GM04503 (cell line): ENCODE measurements around the gene SLC39A7.

Source experiments
- DNase-seq: peaks from one replicate; pipeline ENCODE4 v3.0.0-alpha.2; 2012; ENCODE audit warnings: low read depth

SLC39A7 gene

DNA sequence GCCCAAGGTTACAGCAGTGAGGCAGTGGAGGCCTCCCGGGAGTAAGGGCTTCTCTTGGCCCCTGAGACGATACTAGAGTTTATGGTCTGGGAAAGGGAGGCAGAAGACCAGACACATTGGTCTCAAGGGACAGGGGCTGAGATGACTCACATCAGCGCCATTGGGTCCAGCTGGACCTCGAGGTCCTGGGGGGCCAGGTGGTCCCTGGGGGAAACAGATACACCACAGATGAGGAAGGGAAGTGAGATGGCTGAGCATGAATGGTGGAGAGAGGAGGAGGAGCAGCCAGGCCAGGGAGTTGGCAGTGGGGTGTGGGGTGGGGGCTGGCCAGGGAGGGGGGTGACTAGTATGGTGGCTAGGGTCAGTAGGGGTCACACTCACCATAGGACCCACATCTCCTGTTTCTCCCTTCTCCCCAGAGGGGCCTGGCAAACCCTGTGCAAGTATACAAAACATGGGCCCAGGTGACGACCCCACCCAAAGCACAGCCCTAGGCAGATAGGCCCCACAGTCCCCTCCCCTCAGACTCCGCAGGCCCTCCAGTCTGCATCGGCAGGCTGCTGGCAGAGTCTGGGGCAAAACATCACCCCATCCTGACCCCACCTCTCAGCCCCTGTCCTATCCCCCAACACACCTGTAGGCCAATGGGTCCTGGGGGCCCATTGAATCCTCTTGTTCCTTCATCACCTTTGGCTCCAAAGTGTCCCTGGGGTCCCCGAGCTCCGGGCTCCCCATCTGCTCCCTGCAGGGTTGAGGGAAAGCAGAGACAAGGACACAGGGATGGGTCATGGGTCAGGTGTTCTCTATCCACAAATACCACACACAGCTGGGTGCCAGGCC is 30.3 kb upstream of the SLC39A7 start:
- DNase-seq, result no peak

DNA sequence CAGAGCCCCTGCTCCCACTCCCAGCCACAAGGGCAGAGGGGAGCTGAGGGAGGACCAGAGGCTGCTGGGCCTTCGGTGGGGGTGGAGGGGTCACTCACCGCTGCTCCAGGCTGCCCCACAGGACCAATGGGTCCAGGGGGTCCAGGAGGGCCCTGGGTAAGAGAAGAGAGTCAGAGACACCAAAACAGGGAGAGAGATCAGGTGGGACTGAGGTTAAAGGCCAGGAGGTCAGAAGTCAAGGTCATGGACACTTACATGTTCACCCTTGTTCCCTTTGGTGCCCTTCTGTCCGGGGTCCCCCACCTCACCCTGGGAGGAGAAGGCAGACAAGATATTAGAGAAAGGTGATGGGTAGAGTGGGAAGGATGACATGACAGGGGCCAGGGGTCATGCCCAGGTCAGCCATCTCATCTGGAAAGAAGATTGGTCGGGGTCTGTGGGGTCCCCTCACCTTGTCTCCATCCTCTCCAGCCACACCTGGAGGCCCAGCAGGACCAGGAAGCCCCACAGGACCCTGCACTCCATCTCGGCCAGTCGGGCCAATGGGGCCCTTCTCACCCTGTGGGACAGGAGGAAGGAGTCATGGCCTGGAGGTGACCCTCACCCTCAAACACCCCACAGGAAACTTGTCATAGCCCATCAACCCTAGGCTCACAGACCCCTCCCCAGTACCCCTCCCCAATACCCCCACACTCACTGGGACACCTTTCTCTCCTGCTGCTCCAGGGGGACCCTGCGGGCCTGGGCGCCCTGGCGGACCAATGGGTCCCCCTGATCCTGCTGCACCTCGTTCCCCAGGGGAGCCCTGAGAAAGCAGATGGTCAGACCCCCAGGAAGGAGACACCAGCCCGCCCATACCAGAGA is 29.4 kb upstream of the SLC39A7 start:
- no peak for DNase-seq

DNA sequence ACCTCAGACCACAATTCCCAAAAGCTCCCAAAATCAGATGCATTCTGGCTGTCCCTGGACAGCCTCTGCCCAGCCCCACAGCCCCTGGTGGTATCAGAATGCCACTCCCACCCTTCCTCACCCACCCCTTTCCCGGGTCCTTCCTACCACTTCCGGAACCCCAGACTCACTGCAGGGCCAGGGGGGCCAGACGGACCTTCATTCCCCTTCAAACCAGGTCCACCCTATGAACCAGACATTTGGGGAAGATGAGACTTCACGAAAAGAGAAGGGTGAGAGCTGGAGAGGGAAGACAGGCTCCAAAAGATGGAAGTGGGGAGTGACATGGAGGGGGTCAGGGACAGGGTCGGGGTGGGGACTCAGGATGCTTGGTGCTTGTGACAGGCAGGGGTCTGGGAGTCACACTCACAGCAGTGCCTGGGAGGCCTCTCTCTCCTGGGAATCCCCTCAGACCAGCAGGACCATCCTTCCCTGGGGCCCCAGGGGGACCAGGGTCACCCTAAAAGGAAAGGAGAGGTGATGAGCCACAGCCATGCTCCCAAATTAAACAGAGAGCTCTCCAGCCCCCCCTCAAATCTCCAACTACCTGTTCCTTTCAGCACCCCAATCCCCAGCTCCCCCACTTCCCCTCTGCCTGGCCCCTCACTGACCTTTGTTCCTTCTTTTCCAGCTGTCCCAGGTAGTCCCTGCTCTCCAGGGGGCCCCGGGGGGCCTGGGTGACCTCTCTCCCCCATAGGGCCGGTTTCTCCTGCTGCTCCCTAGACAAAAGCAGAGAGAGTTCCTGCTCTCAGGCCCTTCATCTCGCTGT is 28.6 kb upstream of the SLC39A7 start:
- DNase-seq, result no peak

DNA sequence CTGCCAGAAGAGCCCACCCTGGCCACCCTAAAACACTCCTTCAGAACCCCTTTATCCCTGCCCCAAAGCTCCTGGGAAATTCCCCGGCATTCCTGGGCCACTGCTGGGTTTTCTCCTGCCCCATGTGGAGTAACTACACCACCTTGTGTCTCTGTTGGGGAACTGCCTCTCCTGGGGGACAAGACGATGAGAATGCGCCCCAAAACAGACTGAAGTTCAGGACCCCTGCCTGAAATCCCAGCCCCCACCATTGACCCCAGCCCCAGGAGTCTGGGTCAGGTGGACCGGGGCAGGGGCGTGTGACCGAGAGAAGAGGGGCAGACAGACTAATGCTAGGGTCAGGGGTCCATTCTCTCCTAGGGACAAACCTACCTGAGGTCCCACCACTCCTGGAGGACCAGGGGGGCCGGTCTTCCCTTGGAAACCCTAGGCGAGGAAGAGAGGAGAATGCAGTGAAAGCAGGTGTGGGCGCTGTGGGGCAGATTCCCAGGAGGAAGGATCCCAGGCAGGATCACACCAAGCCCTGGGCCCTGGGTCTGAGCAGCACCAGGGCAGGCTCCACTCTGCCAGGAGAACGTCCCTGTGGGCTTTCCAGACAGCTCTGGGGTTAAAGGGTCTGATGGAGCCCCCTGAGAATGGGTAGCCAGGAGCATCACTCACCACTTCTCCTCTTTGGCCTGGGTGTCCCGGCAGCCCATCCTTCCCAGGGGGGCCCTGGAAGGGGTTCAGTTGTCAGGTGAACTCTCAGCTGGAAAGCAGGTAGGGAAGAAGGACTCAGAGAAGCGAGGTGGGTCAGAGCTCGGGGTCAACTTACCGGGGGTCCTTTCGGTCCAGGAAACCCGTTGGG is 27.8 kb upstream of the SLC39A7 start:
- DNase-seq, result no peak

DNA sequence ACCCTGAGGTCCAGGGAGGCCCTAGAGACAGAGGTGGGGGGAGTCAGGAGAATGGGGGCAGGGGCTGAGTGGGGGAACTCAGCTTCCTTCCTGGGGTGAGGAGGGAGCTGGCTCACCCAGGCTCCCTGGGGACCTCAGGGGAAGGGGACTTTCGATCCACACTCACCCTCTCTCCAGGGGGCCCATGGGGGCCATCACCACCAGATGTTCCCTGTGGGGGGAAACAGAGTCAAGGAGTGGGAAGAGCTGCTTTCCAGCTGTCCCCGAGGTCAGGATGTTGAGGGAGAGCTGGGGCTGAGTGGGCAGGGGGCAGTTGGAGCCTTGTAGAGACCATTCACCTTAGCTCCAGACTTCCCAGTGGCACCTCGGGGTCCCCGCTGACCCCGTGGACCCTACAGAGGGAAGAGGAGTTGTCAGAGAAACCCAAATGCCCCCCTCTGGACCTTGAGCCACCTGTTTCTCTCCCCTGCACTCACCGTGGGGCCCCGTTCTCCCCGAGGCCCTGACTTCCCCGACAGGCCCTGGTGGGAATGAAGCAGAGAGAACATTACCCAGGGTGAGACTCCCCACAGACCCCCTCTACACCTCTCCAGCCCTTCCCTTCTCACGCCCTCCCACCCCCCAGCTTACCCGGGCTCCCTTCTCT is 27.0 kb upstream of the SLC39A7 start:
- no peak for DNase-seq

- no peak for DNase-seq
These were observed 25.9 kb upstream of the SLC39A7 start for GRCh38 chr6:33174784-33175183.

GRCh38 chr6:33175436-33176069 is 25.1 kb upstream of the SLC39A7 start:
- no peak for DNase-seq

- no peak for DNase-seq
These were observed 23.8 kb upstream of the SLC39A7 start for GRCh38 chr6:33176906-33177305.

GRCh38 chr6:33177552-33178446 is 22.9 kb upstream of the SLC39A7 start:
- DNase-seq, result no peak

- no peak for DNase-seq
These were observed 21.8 kb upstream of the SLC39A7 start for GRCh38 chr6:33178755-33179475.

DNA sequence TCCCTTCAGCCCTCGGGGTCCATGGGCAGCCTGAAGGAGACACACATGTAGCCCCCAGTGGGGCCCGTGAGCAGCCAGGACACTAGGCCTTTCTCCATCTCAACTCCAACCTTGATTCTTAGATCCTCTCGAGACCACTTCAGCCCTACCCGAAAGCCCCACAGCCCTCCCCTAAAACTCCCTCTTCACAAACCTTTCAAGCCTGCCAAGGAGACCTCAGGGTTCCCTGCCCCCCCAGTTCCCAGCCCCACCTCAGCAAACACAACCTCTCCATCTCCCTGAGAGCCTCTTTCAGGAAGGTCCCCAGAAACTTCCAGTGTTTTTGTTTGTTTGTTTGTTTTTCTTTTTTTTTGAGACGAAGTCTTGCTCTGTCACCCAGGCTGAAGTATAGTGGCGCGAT is 19.5 kb upstream of the SLC39A7 start:
- DNase-seq, result no peak

DNA sequence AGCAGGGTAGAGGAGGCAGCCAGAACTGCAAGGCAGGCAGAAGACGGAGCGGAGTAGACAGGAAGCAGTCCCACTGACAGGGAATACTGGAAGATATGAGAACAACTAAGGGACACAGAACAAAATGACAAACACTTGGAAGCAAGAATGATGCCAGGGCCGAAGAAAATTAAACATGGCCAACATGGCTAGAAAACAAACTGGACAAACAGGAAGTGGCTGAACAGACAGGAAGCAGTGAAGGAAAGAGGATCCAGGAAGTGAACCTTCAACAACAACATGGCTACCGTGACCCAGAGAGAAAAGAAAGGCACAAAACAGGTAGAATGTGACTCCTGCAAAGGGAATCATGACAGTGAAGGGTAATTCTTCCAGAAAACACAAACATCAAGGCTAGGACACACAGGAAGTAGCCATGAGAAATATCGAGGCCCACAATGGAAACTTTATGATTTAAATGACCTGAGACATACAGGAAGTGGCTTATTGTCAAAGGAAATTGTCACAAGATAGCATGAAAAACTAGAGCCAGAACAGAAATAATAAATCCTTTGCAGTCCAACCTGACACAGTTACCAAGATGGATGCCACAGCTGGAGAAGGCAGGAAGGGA is 17.5 kb upstream of the SLC39A7 start:
- no peak for DNase-seq

DNA sequence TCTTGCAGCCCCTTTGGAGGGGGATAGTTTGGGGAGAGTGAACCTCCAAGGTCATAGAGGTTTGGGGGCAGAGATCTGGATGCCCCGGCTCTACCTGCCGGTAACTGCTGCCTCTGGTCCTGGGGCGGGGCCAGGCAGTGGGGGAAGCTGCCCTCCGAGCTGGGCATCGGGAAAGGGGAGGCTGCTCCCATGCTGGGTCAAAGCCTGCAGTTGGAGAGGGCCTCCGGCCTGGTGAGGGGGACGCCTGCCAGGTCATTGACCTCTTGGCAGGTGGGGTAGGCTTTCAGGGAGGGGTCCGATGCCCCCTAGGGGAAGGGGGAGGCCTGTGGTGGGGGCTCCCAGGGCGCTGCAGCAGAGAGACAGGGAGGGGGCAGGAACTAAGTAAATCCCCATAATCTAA is 15.5 kb upstream of the SLC39A7 start:
- no peak for DNase-seq

DNA sequence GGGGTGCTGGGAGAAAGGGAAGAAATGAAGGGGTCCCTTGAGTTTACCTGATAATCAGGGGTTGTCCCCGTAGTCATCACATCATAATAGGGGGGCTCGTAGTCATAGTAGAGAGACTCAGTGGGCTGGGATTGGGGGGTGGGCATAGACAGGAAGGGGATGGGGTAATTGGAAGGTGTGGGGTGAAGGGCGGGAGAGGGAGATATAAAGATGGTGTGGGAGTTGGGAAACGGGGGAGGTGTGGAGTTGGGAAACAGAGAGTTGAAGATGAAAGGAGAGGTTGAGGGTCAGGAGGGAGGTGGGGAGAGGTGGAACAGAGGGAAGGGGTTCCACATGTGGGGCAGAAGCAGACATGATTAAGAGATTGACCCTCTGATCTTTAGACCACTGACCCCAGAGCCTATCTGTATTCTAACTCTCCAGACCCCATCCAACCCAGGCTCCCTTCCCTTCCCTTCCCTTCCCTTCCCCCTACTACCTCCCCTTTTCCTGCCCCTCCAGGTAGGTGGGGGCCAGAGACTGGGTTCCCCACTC is 14.9 kb upstream of the SLC39A7 start:
- no peak for DNase-seq

DNA sequence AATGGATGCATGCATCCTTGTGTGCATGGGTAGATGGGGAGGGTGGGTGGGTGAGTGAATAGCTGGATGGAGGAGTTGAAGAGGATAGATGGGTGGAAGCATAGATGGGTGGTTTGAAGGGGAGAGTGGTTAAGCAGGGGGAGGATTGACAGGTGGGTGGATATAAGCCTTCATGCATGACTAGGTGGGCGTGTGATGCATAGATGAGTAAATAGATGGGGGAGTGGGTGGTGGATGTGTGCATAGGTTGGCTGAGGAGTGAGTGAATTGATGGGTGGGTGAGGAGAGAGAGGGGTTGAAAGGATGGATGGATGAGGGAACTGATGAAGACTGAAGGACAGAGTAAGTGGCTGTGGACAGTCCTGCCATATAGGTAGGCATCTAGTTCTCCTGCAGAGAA is 12.9 kb upstream of the SLC39A7 start:
- no peak for DNase-seq

DNA sequence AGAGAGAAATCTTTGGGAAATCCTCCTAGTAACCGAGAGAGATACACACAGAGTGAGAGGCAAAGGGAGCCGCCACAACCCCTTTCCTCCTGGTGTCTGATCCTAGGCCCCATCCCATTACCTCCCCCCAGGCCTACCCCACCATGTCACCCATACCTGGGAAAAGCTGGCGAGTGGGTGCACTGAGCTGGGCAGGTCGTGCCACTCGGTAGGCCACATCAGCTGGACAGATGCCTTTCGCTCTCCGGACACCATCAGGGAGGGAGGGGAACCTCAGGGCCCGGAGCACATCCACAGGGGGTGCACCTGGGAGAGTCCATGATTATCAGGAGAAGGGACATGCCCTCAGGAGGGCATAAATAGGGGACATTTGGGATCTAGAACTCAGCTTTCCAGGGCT is 11.5 kb upstream of the SLC39A7 start:
- DNase-seq, result no peak

- no peak for DNase-seq
These were observed 10.8 kb upstream of the SLC39A7 start for GRCh38 chr6:33189625-33190448.
